ENCODE data around the gene CEP72.
"Not testable (repeated sequence)": the region's sequence is repeated elsewhere in the genome, so short reads cannot be mapped to it uniquely, and the experiment has no call there.

The CEP72 gene

GRCh38 chr5:673161-673830 lies 61.2 kb downstream of the CEP72 start:
- DNase-seq (ENCODE audit: low read depth): no peak

GRCh38 chr5:673831-674629 lies 61.9 kb downstream of the CEP72 start:
- no peak for DNase-seq (ENCODE audit: low read depth)

- no peak for DNase-seq (ENCODE audit: low read depth)
Observed at GRCh38 chr5:674630-675011, 62.5 kb downstream of the CEP72 start.

- DNase-seq (ENCODE audit: low read depth): no peak
Observed at GRCh38 chr5:675111-675870, 63.2 kb downstream of the CEP72 start.

GRCh38 chr5:675871-676698 lies 63.9 kb downstream of the CEP72 start:
- no peak for DNase-seq (ENCODE audit: low read depth)

- DNase-seq (ENCODE audit: low read depth): no peak
Observed at GRCh38 chr5:676699-677076, 64.5 kb downstream of the CEP72 start.

GRCh38 chr5:677131-678101 lies 65.3 kb downstream of the CEP72 start:
- DNase-seq (ENCODE audit: low read depth): no peak

- DNase-seq (ENCODE audit: low read depth): not testable (repeated sequence)
Observed at GRCh38 chr5:678521-678920, 66.4 kb downstream of the CEP72 start.

GRCh38 chr5:679166-679895 lies 67.2 kb downstream of the CEP72 start:
- not testable (repeated sequence) for DNase-seq (ENCODE audit: low read depth)

GRCh38 chr5:680118-680795 lies 68.1 kb downstream of the CEP72 start:
- DNase-seq (ENCODE audit: low read depth): not testable (repeated sequence)

GRCh38 chr5:680836-681235 lies 68.7 kb downstream of the CEP72 start:
- DNase-seq (ENCODE audit: low read depth): not testable (repeated sequence)

- not testable (repeated sequence) for DNase-seq (ENCODE audit: low read depth)
Observed at GRCh38 chr5:681317-682191, 69.4 kb downstream of the CEP72 start.

GRCh38 chr5:682216-682615 lies 70.1 kb downstream of the CEP72 start:
- not testable (repeated sequence) for DNase-seq (ENCODE audit: low read depth)

- not testable (repeated sequence) for DNase-seq (ENCODE audit: low read depth)
Observed at GRCh38 chr5:682651-683358, 70.7 kb downstream of the CEP72 start.

- no peak for DNase-seq (ENCODE audit: low read depth)
Observed at GRCh38 chr5:683551-684481, 71.7 kb downstream of the CEP72 start.

- DNase-seq (ENCODE audit: low read depth): no peak
Observed at GRCh38 chr5:684751-685216, 72.6 kb downstream of the CEP72 start.

Data from stromal cell of bone marrow (primary cell).